Kidney (tissue), 14 donors: ENCODE results near the gene BPIFA1. TPM values are rescaled to one million over a fixed set of nuclear protein-coding genes. Genes with fewer than 3 reads are reported as not detected.
A peak's percentile ranks its signal among the peaks of the same experiment; 100 is the strongest.

ENCODE experiments used
- DNase-seq, 5 donors: peaks; one replicate each; pipeline ENCODE4 v3.0.0-alpha.2; 2013 to 2020
- FAIRE-seq: peaks from 2 replicates; lab custom pipeline; 2012; peaks lifted over from hg19 to GRCh38; lab: Jason Lieb, UNC
- H3K27ac ChIP-seq, 2 donors: one replicate each; pipeline ENCODE4 v1.7.0; 2013; ENCODE audit warnings: low read depth in 2 of 2, low read length in 2 of 2, inconsistent platforms in 1 of 2
- H3K27me3 ChIP-seq: one replicate; pipeline ENCODE4 v1.7.1; 2013; ENCODE audit warnings: low read length, inconsistent platforms; ENCODE audit not compliant: control insufficient read depth, insufficient read depth
- H3K36me3 ChIP-seq, 3 donors: one replicate each; pipeline versions ENCODE4 v1.7.0 to v1.7.1; 2013; ENCODE audit warnings: low read length in 3 of 3, control low read depth in 1 of 3, inconsistent platforms in 1 of 3; ENCODE audit not compliant: insufficient read depth in 3 of 3, control insufficient read depth in 2 of 3
- H3K4me1 ChIP-seq, 3 donors: one replicate each; pipeline versions ENCODE4 v1.7.0 to v1.7.1; 2013; ENCODE audit warnings: low read length in 3 of 3, inconsistent platforms in 1 of 3, low read depth in 1 of 3; ENCODE audit not compliant: control insufficient read depth in 2 of 3, insufficient read depth in 2 of 3
- H3K4me3 ChIP-seq, 3 donors: one replicate each; pipeline versions ENCODE4 v1.7.0 to v1.8.1; 2013; ENCODE audit warnings: low read length in 3 of 3, control low read depth in 1 of 3, inconsistent platforms in 1 of 3
- H3K9ac ChIP-seq, 3 donors: one replicate each; pipeline versions ENCODE4 v1.7.0 to v1.7.1; 2013; ENCODE audit warnings: low read length in 3 of 3, control low read depth in 1 of 3, inconsistent platforms in 1 of 3
- H3K9me3 ChIP-seq, 3 donors: one replicate each; pipeline versions ENCODE4 v1.7.0 to v1.7.1; 2013; ENCODE audit warnings: low read length in 3 of 3, control low read depth in 1 of 3, inconsistent platforms in 1 of 3; ENCODE audit not compliant: control insufficient read depth in 2 of 3, insufficient read depth in 1 of 3
- intact Hi-C: fragments of 100-400 bp; cut with DNase I; formaldehyde crosslinking; loops from one replicate; pipeline ENCODE4 v1.11.1; 2022
- polyA plus RNA-seq: library from polyadenylated mRNA; stranded (reverse); fragments of 350-450 nt; fragmentation: Illumina TruSeq; extraction: RNeasy Lipid Tissue Mini Kit (QIAGEN cat#74804); gene quantifications from one replicate; pipeline ENCODE4 v1.2.3, GENCODE V29; 2014; ENCODE audit warnings: low read depth, low replicate concordance; ENCODE audit not compliant: insufficient read depth
- total RNA-seq: library from RNA; stranded (reverse); fragmentation: NEBNext Ultra II Directional; extraction: Animal tissue kit (Norgen Biotek cat#: 25700); gene quantifications from one replicate; pipeline ENCODE4 v1.2.1, GENCODE V29; 2021
- TF ChIP-seq, protein P1 (sequence below): IDR thresholded peaks from 3 replicates; pipeline ENCODE4 v1.5.1; 2012; ENCODE audit warnings: mild to moderate bottlenecking, moderate library complexity, borderline replicate concordance; ENCODE audit not compliant: insufficient read depth; ENCODE audit errors: extremely low read depth
- donor health status: control.
- donor health status: control.
- donor health status: control.
- donor health status: control.
- donor health status: control.
- donor health status: DM: yes; HTN: yes; CAD: no.
- donor health status: Normal renal cell carcinoma (clear cell type).

The BPIFA1 gene
- total and polyA plus RNA-seq, 2 donors from 2014 or later: not detected

DNA sequence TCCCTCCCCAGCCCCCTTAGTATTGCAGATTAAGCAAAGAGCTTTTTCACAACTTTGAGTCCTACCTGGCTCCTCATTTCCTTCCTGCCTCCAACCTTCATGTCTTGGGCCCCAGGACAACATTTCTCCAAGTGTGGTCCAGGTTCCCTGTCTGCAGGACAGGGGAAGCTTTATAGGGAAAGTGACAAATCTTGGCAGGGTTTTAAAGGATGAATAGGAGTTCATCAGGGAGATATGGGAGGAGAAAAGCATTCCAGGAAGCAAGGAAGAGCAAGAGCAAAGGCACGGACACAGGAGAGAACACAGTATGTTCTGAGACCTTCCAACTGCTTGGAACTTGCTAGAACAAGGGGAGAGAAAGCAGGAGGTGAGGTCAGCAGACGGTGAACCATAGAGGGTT is 49.1 kb downstream of the BPIFA1 start:
- Histone ChIP-seq H3K4me1 (no peaks in the 10 kb centered on the region), H3K36me3 (no peaks in the 10 kb centered on the region), H3K9me3 (no peaks in the 10 kb centered on the region), H3K4me3 (no peak overlapping the region), H3K9ac (no peak overlapping the region), H3K27ac (no peak overlapping the region), H3K27me3 (no peaks in the 10 kb centered on the region)
- FAIRE-seq: no peak
- TF ChIP-seq, protein P1, sequence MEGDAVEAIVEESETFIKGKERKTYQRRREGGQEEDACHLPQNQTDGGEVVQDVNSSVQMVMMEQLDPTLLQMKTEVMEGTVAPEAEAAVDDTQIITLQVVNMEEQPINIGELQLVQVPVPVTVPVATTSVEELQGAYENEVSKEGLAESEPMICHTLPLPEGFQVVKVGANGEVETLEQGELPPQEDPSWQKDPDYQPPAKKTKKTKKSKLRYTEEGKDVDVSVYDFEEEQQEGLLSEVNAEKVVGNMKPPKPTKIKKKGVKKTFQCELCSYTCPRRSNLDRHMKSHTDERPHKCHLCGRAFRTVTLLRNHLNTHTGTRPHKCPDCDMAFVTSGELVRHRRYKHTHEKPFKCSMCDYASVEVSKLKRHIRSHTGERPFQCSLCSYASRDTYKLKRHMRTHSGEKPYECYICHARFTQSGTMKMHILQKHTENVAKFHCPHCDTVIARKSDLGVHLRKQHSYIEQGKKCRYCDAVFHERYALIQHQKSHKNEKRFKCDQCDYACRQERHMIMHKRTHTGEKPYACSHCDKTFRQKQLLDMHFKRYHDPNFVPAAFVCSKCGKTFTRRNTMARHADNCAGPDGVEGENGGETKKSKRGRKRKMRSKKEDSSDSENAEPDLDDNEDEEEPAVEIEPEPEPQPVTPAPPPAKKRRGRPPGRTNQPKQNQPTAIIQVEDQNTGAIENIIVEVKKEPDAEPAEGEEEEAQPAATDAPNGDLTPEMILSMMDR: no peak
- intact Hi-C loops: no loop called here
- DNase-seq: no peak

DNA sequence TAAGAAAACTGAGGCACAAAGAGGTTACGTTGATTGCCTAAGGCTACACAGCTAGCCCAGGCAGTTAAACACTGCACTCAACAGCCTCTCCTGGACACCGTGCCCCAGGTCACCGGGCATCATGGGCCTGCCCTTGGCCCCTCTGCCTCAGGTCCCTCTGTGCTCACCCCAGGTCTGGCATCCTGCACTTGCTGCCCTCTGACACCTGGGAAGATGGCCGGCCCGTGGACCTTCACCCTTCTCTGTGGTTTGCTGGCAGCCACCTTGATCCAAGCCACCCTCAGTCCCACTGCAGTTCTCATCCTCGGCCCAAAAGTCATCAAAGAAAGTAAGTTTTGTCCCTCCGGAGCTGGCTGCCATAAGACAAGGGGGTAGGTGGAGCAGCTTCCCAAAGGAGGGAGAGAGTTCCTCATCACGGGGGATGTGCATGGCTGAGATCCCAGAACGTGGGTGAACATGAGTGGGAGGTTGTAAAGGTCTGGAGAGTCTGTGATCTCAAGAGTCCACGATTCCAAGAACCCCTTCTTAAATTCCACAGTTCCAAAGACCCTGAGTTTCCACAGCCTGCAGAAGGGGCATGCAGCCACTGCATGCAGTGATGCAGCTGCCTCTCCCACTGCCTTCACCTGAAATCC is 50.2 kb downstream of the BPIFA1 start:
- Histone ChIP-seq H3K9me3 (no peaks in the 10 kb centered on the region), H3K27me3 (no peaks in the 10 kb centered on the region), H3K9ac (no peak overlapping the region), H3K4me3 (no peak overlapping the region), H3K4me1 (no peaks in the 10 kb centered on the region), H3K36me3 (no peaks in the 10 kb centered on the region), H3K27ac (no peak overlapping the region)
- TF ChIP-seq, protein P1: no peak
- DNase-seq (peak in 1 of 5 donors; percentile 52), FAIRE-seq (no peak)
- intact Hi-C loops: no loop called here

DNA sequence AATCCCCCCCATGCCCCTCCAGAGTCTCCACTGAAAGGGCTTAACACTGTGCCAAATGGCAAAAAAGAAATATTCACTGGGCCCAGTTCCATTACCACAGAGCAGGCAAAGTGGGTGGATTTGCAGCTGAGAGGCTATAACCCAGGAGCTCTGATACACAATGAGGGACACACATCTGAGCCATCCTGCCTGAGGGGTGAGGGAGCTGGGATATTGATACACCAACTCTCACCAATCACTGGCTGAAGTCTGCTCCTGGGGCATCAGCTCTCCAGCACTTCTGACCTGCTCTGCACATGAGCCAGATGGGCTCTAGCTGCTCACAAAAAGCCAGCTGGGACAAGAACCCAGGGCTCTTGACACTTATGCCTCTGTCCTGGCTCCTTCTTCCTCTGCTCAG is 52.1 kb downstream of the BPIFA1 start:
- FAIRE-seq (no peak), DNase-seq (peak in 1 of 5 donors; percentile 17)
- no peak overlapping the region for H3K4me3 ChIP-seq
- no peak overlapping the region for H3K27ac ChIP-seq
- H3K27me3 ChIP-seq: no peaks in the 10 kb centered on the region
- H3K9ac ChIP-seq: no peak overlapping the region
- H3K36me3 ChIP-seq: no peaks in the 10 kb centered on the region
- H3K4me1 ChIP-seq: no peaks in the 10 kb centered on the region
- intact Hi-C loops: no loop called here
- H3K9me3 ChIP-seq: no peaks in the 10 kb centered on the region
- TF ChIP-seq, protein P1: no peak
